Upper lobe of right lung (tissue), 1 donor: Measurements from ENCODE around the gene GULP1. TPM values are rescaled to one million over a fixed set of nuclear protein-coding genes. Genes with fewer than 3 reads are reported as not detected.

Experiments used
- ATAC-seq: fragments of 200-7000 bp; cut with Tn5 transposase; one replicate; pipeline ENCODE4 v1.9.1; 2020; ENCODE audit warnings: mild to moderate bottlenecking, moderate library complexity
- DNase-seq: peaks from one replicate; pipeline ENCODE4 v3.0.0-alpha.2; 2020
- H3K27ac ChIP-seq: fragments of 200-600 bp; one replicate; pipeline ENCODE4 v1.8.0; 2022
- H3K27me3 ChIP-seq: fragments of 200-600 bp; one replicate; pipeline ENCODE4 v1.8.0; 2022; ENCODE audit warnings: mild to moderate bottlenecking
- H3K36me3 ChIP-seq: fragments of 200-600 bp; one replicate; pipeline ENCODE4 v1.8.0; 2022
- H3K4me1 ChIP-seq: fragments of 200-600 bp; one replicate; pipeline ENCODE4 v1.8.0; 2022
- H3K4me3 ChIP-seq: fragments of 200-600 bp; one replicate; pipeline ENCODE4 v1.8.0; 2022; ENCODE audit warnings: mild to moderate bottlenecking
- H3K9me3 ChIP-seq: fragments of 200-600 bp; one replicate; pipeline ENCODE4 v1.8.0; 2022
- CTCF ChIP-seq: fragments of 200-600 bp; IDR thresholded peaks from one replicate; pipeline ENCODE4 v1.8.0; 2022; ENCODE audit warnings: antibody characterized with exemption
- intact Hi-C: fragments of 100-400 bp; cut with DNase I; formaldehyde crosslinking; loops from one replicate; pipeline ENCODE4 v1.11.0; 2022
- total RNA-seq: library from RNA; stranded (reverse); fragmentation: NEBNext Ultra II Directional; extraction: Animal tissue kit (Norgen Biotek cat#: 25700); gene quantifications from one replicate; pipeline ENCODE4 v1.2.1, GENCODE V29; 2021
- donor health status: DM: no; HTN: yes; CAD: no; lungs with severe emphysema.

The GULP1 gene
- total RNA-seq, 1 donor from 2014 or later, result 30.6 TPM

- Histone ChIP-seq H3K36me3 (no peaks in the 10 kb centered on the region), H3K4me3 (no peak overlapping the region), H3K27me3 (no peaks in the 10 kb centered on the region), H3K9me3 (no peaks in the 10 kb centered on the region), H3K4me1 (no peaks in the 10 kb centered on the region), H3K27ac (no peak overlapping the region)
- TF ChIP-seq CTCF, result no peak
- intact Hi-C loops, result no loop called here
- DNase-seq, result no peak
- no peak for ATAC-seq
Measured at GRCh38 chr2:188569431-188570165, 277.9 kb downstream of the GULP1 start.

GRCh38 chr2:188570370-188570769 is 278.7 kb downstream of the GULP1 start:
- intact Hi-C loops, result no loop called here
- DNase-seq (no peak), ATAC-seq (no peak)
- no peaks in the 10 kb centered on the region for H3K36me3 ChIP-seq
- H3K9me3 ChIP-seq, result no peaks in the 10 kb centered on the region
- H3K4me1 ChIP-seq, result no peaks in the 10 kb centered on the region
- no peak for TF ChIP-seq CTCF
- no peak overlapping the region for H3K4me3 ChIP-seq
- H3K27ac ChIP-seq, result no peak overlapping the region
- H3K27me3 ChIP-seq, result no peaks in the 10 kb centered on the region

- Histone ChIP-seq H3K9me3 (no peaks in the 10 kb centered on the region), H3K27ac (no peak overlapping the region), H3K4me3 (no peak overlapping the region), H3K4me1 (no peaks in the 10 kb centered on the region), H3K36me3 (no peaks in the 10 kb centered on the region), H3K27me3 (no peaks in the 10 kb centered on the region)
- DNase-seq (no peak), ATAC-seq (no peak)
- intact Hi-C loops, result no loop called here
- no peak for TF ChIP-seq CTCF
Measured at GRCh38 chr2:188571543-188572303, 280.0 kb downstream of the GULP1 start.

- intact Hi-C loops, result no loop called here
- Histone ChIP-seq H3K27ac (no peak overlapping the region), H3K27me3 (no peaks in the 10 kb centered on the region), H3K4me3 (no peak overlapping the region), H3K36me3 (no peaks in the 10 kb centered on the region), H3K9me3 (no peaks in the 10 kb centered on the region), H3K4me1 (no peaks in the 10 kb centered on the region)
- no peak for TF ChIP-seq CTCF
- ATAC-seq, result no peak
- no peak for DNase-seq
Measured at GRCh38 chr2:188572592-188572991, 280.9 kb downstream of the GULP1 start.

- no peak for TF ChIP-seq CTCF
- no peaks in the 10 kb centered on the region for H3K27me3 ChIP-seq
- no peak overlapping the region for H3K4me3 ChIP-seq
- no peak for DNase-seq
- intact Hi-C loops, result no loop called here
- no peak overlapping the region for H3K27ac ChIP-seq
- H3K4me1 ChIP-seq, result no peaks in the 10 kb centered on the region
- no peak for ATAC-seq
- H3K9me3 ChIP-seq, result no peaks in the 10 kb centered on the region
- H3K36me3 ChIP-seq, result no peaks in the 10 kb centered on the region
Measured at GRCh38 chr2:188573453-188573852, 281.8 kb downstream of the GULP1 start.
